ENCODE data around the gene SETMAR. TPM values are rescaled to one million over a fixed set of nuclear protein-coding genes. Genes with fewer than 3 reads are reported as not detected.
"Not testable (repeated sequence)": the region's sequence is repeated elsewhere in the genome, so short reads cannot be mapped to it uniquely, and the experiment has no call there.

Gene SETMAR
- total RNA-seq, 4 donors from 2014 or later = 14.6 to 35.4 (median 22.2) TPM

GRCh38 chr3:4326868-4327267 is 23.7 kb downstream of the SETMAR start:
- H3K36me3 ChIP-seq = peaks cover 0 to 5% (median 0%) of the 10 kb centered on the region in 3 donors
- H3K4me1 ChIP-seq = peaks cover 0 to 25% (median 0%) of the 10 kb centered on the region in 4 donors
- H3K27me3 ChIP-seq = no peaks in the 10 kb centered on the region
- H3K9me3 ChIP-seq = peaks cover 0 to 16% (median 0%) of the 10 kb centered on the region in 4 donors
- WGBS, 2 donors = 94 to 100% methylated on average over 1 of the region's 1 CpG
- TF ChIP-seq EP300 (IDR thresholded peaks at IDR 0.05) = no peak
- no peak overlapping the region for H3K27ac ChIP-seq
- no peak overlapping the region for H3K4me3 ChIP-seq
- DNase-seq (ENCODE audit: low spot score in 2 of 2) = no peak

- H3K27ac ChIP-seq; DNase-seq (ENCODE audit: low spot score in 2 of 2); H3K4me3 ChIP-seq; H3K36me3 ChIP-seq; H3K27me3 ChIP-seq: not testable (repeated sequence)
- Histone ChIP-seq H3K9me3 (peaks cover 0 to 16% (median 0%) of the 10 kb centered on the region in 4 donors), H3K4me1 (peaks cover 0 to 11% (median 0%) of the 10 kb centered on the region in 4 donors)
Observed at GRCh38 chr3:4329806-4330205, 26.6 kb downstream of the SETMAR start.

- peaks cover 0 to 8% (median 0%) of the 10 kb centered on the region in 4 donors for H3K4me1 ChIP-seq
- no peak overlapping the region for H3K4me3 ChIP-seq
- 93 to 96% methylated on average over 1 of the region's 1 CpG for WGBS, 2 donors
- no peaks in the 10 kb centered on the region for H3K27me3 ChIP-seq
- H3K9me3 ChIP-seq = peaks cover 0 to 16% (median 0%) of the 10 kb centered on the region in 4 donors
- peaks cover 0 to 5% (median 0%) of the 10 kb centered on the region in 3 donors for H3K36me3 ChIP-seq
- no peak for DNase-seq (ENCODE audit: low spot score in 2 of 2)
- TF ChIP-seq POLR2A (IDR thresholded peaks at IDR 0.05) (no peak), EP300 (IDR thresholded peaks at IDR 0.05) (no peak), CTCF (IDR thresholded peaks at IDR 0.05) (no peak)
- no peak overlapping the region for H3K27ac ChIP-seq
Observed at GRCh38 chr3:4332111-4332510, 28.9 kb downstream of the SETMAR start.

- H3K27ac ChIP-seq = no peak overlapping the region
- H3K36me3 ChIP-seq = peaks cover 0 to 5% (median 0%) of the 10 kb centered on the region in 3 donors
- H3K4me3 ChIP-seq = no peak overlapping the region
- TF ChIP-seq CTCF (IDR thresholded peaks at IDR 0.05) = no peak
- no peak for TF ChIP-seq POLR2A (IDR thresholded peaks at IDR 0.05)
- TF ChIP-seq EP300 (IDR thresholded peaks at IDR 0.05) = no peak
- H3K9me3 ChIP-seq = peaks cover 0 to 16% (median 0%) of the 10 kb centered on the region in 4 donors
- DNase-seq (ENCODE audit: low spot score in 2 of 2) = no peak
- peaks cover 0 to 11% (median 0%) of the 10 kb centered on the region in 4 donors for H3K4me1 ChIP-seq
- 85 to 95% methylated on average over 3 of the region's 3 CpGs for WGBS, 2 donors
- H3K27me3 ChIP-seq = no peaks in the 10 kb centered on the region
Observed at GRCh38 chr3:4332574-4332973, 29.4 kb downstream of the SETMAR start.

- Histone ChIP-seq H3K27ac (no peak overlapping the region), H3K27me3 (no peaks in the 10 kb centered on the region), H3K4me1 (peaks cover 0 to 11% (median 0%) of the 10 kb centered on the region in 4 donors), H3K9me3 (peaks cover 0 to 12% (median 0%) of the 10 kb centered on the region in 4 donors), H3K4me3 (no peak overlapping the region), H3K36me3 (peaks cover 0 to 5% (median 0%) of the 10 kb centered on the region in 3 donors)
- TF ChIP-seq EP300 (IDR thresholded peaks at IDR 0.05) (no peak), POLR2A (IDR thresholded peaks at IDR 0.05) (no peak), CTCF (IDR thresholded peaks at IDR 0.05) (no peak)
- 90 to 92% methylated on average over 3 of the region's 3 CpGs for WGBS, 2 donors
- no peak for DNase-seq (ENCODE audit: low spot score in 2 of 2)
Observed at GRCh38 chr3:4332991-4333390, 29.8 kb downstream of the SETMAR start.

GRCh38 chr3:4334548-4334947 is 31.4 kb downstream of the SETMAR start:
- 54 to 55% methylated on average over 1 of the region's 1 CpG for WGBS, 2 donors

More at GRCh38 chr3:4334548-4334947, 31.4 kb downstream of the SETMAR start:
- no peak for TF ChIP-seq CTCF (IDR thresholded peaks at IDR 0.05)
- no peak for TF ChIP-seq POLR2A (IDR thresholded peaks at IDR 0.05)
- no peak for TF ChIP-seq EP300 (IDR thresholded peaks at IDR 0.05)
- no peaks in the 10 kb centered on the region for H3K9me3 ChIP-seq
- H3K36me3 ChIP-seq = no peaks in the 10 kb centered on the region
- DNase-seq (ENCODE audit: low spot score in 2 of 2) = no peak
- no peak overlapping the region for H3K27ac ChIP-seq
- no peaks in the 10 kb centered on the region for H3K27me3 ChIP-seq
- H3K4me3 ChIP-seq = no peak overlapping the region
- peaks cover 0 to 11% (median 0%) of the 10 kb centered on the region in 4 donors for H3K4me1 ChIP-seq
